ENCODE measurements around the gene CAMSAP1.

CAMSAP1 gene

DNA sequence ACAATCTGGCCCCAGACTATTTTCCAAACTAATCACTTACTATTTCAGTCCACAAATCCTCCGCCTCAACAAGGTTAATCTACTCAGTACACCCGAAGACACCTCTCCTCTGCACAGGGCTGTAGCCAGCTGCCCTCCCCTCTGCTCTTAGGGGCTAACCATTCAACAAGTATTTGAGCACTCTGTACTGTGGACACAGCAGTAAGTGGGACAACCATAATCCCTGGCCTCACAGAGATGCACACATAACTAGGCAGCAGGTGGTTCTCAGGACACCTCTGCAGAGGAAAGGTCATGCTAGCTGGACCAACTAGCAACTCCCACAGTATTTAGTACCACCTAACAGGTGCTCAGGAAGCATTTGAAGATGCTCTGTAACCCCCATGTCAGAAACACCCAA lies 5.5 kb downstream of the CAMSAP1 start:
- Histone ChIP-seq H3K9ac (ENCODE audit: low read depth, low read length) (no peak overlapping the region), H3K9me3 (ENCODE audit: insufficient read depth, low read length, severe bottlenecking) (no peaks in the 10 kb centered on the region), H3K27ac (ENCODE audit: low read length) (no peak overlapping the region), H3K4me1 (ENCODE audit: insufficient read depth, low read length) (peaks cover 24% of the 10 kb centered on the region), H3K27me3 (ENCODE audit: insufficient read depth, low read length, poor library complexity) (no peaks in the 10 kb centered on the region), H2AFZ (ENCODE audit: low read depth, low read length) (no peak overlapping the region), H3K79me2 (ENCODE audit: insufficient read depth, low read length) (peaks cover 93% of the 10 kb centered on the region), H3K36me3 (ENCODE audit: insufficient read depth, low read length) (peaks cover 5% of the 10 kb centered on the region), H3K4me2 (ENCODE audit: insufficient read depth, low read length) (no peak overlapping the region), H4K20me1 (ENCODE audit: insufficient read depth, low read length) (peaks cover 78% of the 10 kb centered on the region), H3K4me3 (ENCODE audit: low read depth in 1 of 2, low read length in 2 of 2) (no peak overlapping the region)
- TF ChIP-seq, protein P1, sequence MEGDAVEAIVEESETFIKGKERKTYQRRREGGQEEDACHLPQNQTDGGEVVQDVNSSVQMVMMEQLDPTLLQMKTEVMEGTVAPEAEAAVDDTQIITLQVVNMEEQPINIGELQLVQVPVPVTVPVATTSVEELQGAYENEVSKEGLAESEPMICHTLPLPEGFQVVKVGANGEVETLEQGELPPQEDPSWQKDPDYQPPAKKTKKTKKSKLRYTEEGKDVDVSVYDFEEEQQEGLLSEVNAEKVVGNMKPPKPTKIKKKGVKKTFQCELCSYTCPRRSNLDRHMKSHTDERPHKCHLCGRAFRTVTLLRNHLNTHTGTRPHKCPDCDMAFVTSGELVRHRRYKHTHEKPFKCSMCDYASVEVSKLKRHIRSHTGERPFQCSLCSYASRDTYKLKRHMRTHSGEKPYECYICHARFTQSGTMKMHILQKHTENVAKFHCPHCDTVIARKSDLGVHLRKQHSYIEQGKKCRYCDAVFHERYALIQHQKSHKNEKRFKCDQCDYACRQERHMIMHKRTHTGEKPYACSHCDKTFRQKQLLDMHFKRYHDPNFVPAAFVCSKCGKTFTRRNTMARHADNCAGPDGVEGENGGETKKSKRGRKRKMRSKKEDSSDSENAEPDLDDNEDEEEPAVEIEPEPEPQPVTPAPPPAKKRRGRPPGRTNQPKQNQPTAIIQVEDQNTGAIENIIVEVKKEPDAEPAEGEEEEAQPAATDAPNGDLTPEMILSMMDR (IDR thresholded peaks at IDR 0.05; ENCODE audit: borderline replicate concordance, extremely low read depth, low read length, poor library complexity, severe bottlenecking), result no peak
- TF ChIP-seq EZH2 (IDR thresholded peaks at IDR 0.05; ENCODE audit: borderline replicate concordance, low read depth, low read length, severe bottlenecking), result no peak
- ATAC-seq (ENCODE audit: insufficient read depth, low read depth) (no peak), DNase-seq (no peak)

DNA sequence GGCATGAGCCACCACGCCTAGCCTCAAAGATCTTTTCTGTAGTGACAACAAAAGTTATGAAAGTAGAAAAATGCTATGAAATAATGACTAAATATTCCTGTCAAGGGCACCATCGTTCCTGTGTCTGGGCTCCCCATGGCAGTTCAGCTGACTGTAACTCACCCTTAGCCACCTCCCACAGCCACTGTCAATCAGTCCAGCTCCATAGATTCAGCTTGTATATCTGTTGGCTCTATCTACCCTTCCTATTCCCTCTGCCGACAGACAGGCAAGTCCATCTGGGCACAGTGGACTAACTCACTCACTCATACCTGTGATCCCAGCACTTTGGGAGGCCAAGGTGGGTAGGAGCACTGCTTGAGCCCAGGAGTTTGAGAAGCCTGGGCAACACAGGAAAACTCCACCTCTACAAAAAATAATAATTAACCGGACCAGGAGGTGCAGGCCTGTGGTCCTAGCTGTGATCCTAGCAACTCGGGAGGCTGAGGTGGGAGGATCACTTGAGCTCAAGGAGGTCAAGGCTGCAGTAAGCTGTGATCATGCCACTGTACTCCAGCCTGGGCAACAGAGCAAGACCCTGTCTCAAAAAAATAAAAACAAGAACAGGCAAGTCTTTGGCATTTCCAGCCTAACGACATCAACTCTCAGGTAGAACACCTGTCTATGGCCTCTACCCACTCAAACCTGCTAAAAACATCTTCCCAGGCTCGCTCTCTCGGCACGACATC lies 6.2 kb downstream of the CAMSAP1 start:
- H3K36me3 ChIP-seq (ENCODE audit: insufficient read depth, low read length), result peaks cover 5% of the 10 kb centered on the region
- no peak overlapping the region for H3K4me2 ChIP-seq (ENCODE audit: insufficient read depth, low read length)
- no peak overlapping the region for H3K4me3 ChIP-seq (ENCODE audit: low read depth in 1 of 2, low read length in 2 of 2)
- peaks cover 94% of the 10 kb centered on the region for H3K79me2 ChIP-seq (ENCODE audit: insufficient read depth, low read length)
- no peaks in the 10 kb centered on the region for H3K27me3 ChIP-seq (ENCODE audit: insufficient read depth, low read length, poor library complexity)
- TF ChIP-seq, protein P1 (IDR thresholded peaks at IDR 0.05; ENCODE audit: borderline replicate concordance, extremely low read depth, low read length, poor library complexity, severe bottlenecking), result no peak
- TF ChIP-seq EZH2 (IDR thresholded peaks at IDR 0.05; ENCODE audit: borderline replicate concordance, low read depth, low read length, severe bottlenecking), result no peak
- no peak overlapping the region for H2AFZ ChIP-seq (ENCODE audit: low read depth, low read length)
- H3K9me3 ChIP-seq (ENCODE audit: insufficient read depth, low read length, severe bottlenecking), result no peaks in the 10 kb centered on the region
- ATAC-seq (ENCODE audit: insufficient read depth, low read depth) (no peak), DNase-seq (no peak)
- no peak overlapping the region for H3K27ac ChIP-seq (ENCODE audit: low read length)
- peaks cover 80% of the 10 kb centered on the region for H4K20me1 ChIP-seq (ENCODE audit: insufficient read depth, low read length)
- peaks cover 21% of the 10 kb centered on the region for H3K4me1 ChIP-seq (ENCODE audit: insufficient read depth, low read length)
- no peak overlapping the region for H3K9ac ChIP-seq (ENCODE audit: low read depth, low read length)

DNA sequence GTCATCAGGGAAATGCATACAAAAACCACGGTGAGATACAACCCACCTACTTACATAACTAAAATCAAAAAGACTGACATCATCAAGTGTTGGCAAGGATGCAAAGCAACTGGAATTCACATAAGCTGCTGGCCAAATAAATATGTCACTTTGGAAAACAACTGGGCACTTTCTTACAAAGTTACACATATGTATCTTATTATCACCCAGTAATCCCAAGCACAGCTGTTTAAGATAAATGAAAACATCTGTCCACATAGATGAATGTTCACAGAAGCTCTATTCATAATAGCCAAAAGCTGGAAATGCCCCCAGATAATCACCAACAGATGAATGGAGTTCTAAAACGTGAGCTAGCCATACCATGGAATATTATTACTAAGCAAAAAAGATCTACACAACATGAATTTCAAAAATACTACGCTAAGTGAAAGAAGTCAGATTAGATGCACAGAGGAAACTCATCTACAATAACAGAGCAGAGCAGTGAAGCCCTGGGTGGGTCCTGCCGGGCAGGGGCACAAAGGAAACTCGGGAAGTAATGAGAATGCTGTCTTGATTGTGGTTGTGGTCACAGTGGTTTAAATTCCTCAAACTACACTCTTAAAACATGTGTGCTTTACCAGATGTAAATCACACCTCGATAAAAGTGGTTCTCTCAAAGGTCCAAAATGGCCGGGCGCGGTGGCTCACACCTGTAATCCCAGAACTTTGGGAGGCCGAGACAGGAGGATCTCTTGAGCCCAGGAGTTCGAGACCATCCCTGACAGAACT lies 8.5 kb downstream of the CAMSAP1 start:
- Histone ChIP-seq H3K9me3 (ENCODE audit: insufficient read depth, low read length, severe bottlenecking) (no peaks in the 10 kb centered on the region), H3K9ac (ENCODE audit: low read depth, low read length) (no peak overlapping the region), H2AFZ (ENCODE audit: low read depth, low read length) (no peak overlapping the region), H4K20me1 (ENCODE audit: insufficient read depth, low read length) (peaks cover 75% of the 10 kb centered on the region), H3K27me3 (ENCODE audit: insufficient read depth, low read length, poor library complexity) (no peaks in the 10 kb centered on the region), H3K27ac (ENCODE audit: low read length) (no peak overlapping the region), H3K4me3 (ENCODE audit: low read depth in 1 of 2, low read length in 2 of 2) (no peak overlapping the region), H3K79me2 (ENCODE audit: insufficient read depth, low read length) (peaks cover 94% of the 10 kb centered on the region), H3K4me1 (ENCODE audit: insufficient read depth, low read length) (no peaks in the 10 kb centered on the region), H3K36me3 (ENCODE audit: insufficient read depth, low read length) (no peaks in the 10 kb centered on the region), H3K4me2 (ENCODE audit: insufficient read depth, low read length) (no peak overlapping the region)
- ATAC-seq (ENCODE audit: insufficient read depth, low read depth) (peak; percentile 68; the same call in 2 of the 3 replicates), DNase-seq (peak; percentile 21)
- no peak for TF ChIP-seq EZH2 (IDR thresholded peaks at IDR 0.05; ENCODE audit: borderline replicate concordance, low read depth, low read length, severe bottlenecking)
- TF ChIP-seq, protein P1 (IDR thresholded peaks at IDR 0.05; ENCODE audit: borderline replicate concordance, extremely low read depth, low read length, poor library complexity, severe bottlenecking), result no peak
